ENCODE measurements around the gene MARK3.

DNA sequence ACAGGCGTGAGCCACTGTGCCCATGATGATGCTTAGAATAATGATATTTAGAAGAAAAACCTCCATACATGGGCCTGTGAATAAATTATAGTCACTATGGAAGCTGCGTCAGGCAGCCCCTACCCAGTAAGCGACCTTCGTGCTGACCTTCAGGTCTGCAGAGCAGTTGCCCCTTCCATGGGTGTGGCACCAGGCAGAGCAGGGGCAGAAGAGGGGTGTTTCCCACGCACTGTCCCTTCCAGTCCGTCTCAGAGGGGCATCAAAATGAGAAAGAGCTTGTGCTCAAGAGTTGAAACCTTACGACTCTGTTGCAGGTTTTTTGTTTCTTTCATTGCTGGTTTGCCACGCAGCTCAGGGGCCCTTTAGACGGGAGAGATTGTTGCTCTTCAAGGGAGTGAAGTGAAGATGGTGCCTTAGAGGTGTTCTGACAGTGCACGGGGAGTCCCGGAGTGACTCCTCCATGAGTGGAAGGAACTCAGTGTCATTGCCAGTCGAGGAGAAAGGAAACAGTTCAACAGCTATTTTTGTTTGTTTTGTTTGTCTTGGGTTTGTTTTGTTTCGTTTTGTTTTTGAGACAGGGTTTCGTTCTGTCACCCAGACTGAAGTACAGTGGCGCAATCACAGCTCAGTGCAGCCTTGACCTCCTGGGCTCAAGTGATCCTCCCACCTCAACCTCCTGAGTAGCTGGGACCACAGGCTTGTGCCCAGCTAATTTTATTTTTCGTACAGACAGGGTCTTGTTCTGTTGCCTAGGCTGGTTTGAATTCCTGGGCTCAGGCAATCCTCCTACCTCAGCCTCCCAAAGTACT is 123.5 kb downstream of the MARK3 start:
- TF ChIP-seq, protein P1, sequence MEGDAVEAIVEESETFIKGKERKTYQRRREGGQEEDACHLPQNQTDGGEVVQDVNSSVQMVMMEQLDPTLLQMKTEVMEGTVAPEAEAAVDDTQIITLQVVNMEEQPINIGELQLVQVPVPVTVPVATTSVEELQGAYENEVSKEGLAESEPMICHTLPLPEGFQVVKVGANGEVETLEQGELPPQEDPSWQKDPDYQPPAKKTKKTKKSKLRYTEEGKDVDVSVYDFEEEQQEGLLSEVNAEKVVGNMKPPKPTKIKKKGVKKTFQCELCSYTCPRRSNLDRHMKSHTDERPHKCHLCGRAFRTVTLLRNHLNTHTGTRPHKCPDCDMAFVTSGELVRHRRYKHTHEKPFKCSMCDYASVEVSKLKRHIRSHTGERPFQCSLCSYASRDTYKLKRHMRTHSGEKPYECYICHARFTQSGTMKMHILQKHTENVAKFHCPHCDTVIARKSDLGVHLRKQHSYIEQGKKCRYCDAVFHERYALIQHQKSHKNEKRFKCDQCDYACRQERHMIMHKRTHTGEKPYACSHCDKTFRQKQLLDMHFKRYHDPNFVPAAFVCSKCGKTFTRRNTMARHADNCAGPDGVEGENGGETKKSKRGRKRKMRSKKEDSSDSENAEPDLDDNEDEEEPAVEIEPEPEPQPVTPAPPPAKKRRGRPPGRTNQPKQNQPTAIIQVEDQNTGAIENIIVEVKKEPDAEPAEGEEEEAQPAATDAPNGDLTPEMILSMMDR (conservative IDR thresholded peaks at IDR 0.05), result no peak
- no peak for TF ChIP-seq ZFX (IDR thresholded peaks at IDR 0.05)
